ENCODE results near the gene YPEL5.

Gene YPEL5

GRCh38 chr2:30172627-30173026 is 25.8 kb downstream of the YPEL5 start:
- no peak for DNase-seq

DNA sequence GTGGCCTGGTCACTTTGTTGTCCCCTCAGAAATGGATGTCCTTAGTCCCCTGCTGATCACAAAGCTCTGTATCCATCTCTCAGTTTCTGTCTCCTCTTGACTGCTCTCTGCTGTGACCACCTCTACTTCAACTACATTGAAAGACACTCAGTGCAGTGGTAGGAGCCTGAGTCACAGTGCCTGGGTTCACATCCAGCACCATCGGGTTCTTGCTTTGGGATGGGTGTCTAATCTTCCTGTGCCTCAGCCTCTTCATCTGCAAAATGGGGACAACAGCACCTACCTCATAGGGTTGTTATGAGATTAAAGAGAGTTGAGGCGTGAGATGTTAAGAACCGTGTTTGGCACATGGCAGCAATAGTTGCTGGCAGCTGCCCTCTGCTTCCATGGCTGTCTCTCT is 30.6 kb downstream of the YPEL5 start:
- DNase-seq: no peak

- no peak for DNase-seq
Measured at GRCh38 chr2:30177956-30178355, 31.1 kb downstream of the YPEL5 start.

- DNase-seq: no peak
Measured at GRCh38 chr2:30178618-30179434, 32.0 kb downstream of the YPEL5 start.

GRCh38 chr2:30179536-30179935 is 32.7 kb downstream of the YPEL5 start:
- no peak for DNase-seq

DNA sequence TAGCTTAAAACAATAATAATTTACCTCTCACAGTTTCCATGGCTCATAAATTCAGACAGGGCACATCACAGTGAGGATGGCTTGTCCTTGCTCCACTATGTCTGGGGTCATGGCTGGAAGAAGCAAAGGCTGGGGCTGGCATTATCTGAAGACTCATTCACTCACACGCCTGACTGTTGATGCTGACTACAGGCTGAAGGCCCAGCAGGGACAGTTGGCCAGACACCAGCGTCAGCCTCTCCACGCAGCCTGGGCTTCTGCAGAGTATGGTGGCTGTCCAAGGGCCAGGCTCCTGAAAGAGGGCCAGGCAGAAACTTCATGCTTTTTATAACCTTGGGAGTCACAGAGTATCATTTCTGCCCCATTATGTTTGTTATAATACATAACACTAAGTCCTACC is 33.4 kb downstream of the YPEL5 start:
- DNase-seq: no peak

DNA sequence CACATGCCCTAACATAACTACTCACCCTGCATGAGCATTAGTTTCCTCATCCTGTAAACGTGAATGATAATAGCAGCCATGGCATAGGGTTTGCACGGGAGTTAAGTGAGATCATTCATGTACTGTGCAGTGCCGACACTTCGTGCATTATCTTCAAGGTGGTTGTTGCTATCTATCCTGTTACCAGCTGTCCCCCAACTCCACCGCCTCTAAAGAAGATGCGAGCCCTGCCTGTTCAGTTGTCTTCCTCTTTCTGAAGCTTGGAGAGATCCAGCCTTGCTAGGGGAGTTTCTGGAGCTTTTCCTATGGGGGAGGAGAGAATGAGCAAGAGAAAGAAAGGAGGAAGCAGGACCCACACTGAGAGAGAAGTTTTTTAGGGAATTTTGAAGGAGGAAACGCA is 34.4 kb downstream of the YPEL5 start:
- no peak for DNase-seq

GRCh38 chr2:30184035-30184434 is 37.2 kb downstream of the YPEL5 start:
- no peak for DNase-seq

DNA sequence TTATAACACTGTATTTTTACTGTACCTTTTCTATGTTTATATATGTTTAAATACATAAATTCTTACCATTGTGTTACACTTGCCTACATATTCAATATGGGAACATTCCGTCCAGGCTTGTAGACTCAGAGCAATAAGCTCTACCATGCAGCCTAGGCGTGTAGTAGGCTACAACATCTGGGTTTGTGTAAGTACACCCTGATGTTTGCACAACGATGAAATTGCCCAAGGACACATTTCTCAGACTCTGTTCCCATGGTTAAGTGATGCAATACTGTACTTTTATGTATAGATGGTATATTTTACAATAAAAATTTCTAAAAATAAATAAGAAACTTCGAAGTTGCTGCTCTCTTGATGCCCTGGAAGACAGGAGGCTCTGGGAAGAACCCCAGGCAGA is 38.4 kb downstream of the YPEL5 start:
- no peak for DNase-seq

DNA sequence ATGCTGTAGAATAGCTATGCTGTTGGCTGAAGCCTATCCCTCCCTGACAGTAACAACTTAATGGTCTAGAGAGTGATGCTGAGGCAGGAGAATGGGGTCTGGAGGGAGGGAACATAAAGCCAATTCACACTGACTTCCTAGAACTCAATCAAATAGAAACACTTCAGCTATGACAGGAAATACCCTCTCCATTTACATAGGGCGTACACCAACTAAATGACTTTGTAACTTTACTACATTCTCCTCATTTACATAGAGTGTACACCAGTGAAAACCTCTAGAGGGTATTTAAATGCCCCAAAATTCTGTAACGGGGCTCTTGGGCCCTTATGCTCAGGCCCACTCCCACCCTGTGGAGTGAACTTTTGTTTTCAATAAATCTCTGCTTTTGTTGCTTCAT is 41.5 kb downstream of the YPEL5 start:
- no peak for DNase-seq

DNA sequence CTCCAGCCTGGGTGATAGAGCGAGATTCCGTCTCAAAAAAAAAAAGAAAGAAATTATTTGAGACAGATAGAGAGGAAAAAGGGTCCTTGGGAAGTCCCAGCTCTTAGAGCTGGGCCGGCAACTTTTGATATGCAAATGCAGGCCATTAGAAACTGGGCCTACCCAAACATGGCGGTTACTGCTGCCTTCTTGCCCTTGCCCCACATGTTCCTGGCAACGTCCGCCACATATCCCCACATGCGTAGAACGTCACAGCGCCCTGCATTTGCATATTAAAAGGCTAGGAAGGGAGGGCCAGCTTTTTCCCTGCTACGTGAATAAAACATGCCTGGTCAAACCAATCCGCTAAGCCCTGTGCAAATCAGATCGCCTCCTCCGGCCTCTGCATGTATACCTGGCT is 43.8 kb downstream of the YPEL5 start:
- DNase-seq: no peak

DNA sequence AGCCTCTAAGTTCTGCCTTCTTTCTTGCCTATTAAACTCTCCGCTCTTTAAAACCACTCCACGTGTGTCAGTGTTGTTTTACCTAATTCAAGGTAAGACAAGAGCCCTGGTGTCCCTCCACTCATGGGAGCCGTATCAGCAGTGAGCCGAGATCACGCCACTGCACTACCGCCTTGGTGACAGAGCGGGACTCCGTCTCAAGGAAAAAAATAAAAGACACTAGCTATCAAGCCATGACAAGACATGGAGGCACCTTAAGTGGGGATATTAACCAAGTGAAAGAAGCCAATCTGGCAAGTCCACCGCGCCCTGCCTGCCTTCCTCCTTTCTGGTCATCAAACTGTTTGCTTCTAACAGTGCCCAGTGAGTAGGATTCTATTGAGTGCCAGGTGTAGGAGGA is 44.3 kb downstream of the YPEL5 start:
- no peak for DNase-seq

DNA sequence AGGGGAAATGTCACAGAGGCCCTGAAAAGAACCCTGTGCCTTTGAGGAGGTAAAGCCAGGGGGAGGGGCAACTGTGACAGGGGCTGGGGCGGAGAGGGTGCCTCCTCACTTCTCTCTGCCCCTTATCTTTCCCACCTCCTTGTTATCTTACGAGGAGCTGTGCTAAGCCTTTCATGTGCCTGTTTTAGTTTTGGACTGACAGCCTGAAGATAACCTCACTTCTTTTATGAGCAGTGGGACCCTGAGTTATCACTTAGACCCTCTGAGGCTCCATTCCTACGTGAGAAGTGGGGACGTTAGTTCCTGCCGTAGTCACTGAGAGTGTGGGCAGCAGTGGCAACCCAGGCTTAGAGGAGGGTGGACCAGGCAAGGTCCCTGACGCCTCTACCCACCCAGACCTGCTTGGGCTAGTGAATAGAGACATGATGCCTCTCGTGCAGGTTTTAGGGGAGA is 45.0 kb downstream of the YPEL5 start:
- DNase-seq: no peak

- DNase-seq: no peak
Measured at GRCh38 chr2:30192314-30192713, 45.5 kb downstream of the YPEL5 start.

GRCh38 chr2:30193104-30193681 is 46.4 kb downstream of the YPEL5 start:
- no peak for DNase-seq

DNA sequence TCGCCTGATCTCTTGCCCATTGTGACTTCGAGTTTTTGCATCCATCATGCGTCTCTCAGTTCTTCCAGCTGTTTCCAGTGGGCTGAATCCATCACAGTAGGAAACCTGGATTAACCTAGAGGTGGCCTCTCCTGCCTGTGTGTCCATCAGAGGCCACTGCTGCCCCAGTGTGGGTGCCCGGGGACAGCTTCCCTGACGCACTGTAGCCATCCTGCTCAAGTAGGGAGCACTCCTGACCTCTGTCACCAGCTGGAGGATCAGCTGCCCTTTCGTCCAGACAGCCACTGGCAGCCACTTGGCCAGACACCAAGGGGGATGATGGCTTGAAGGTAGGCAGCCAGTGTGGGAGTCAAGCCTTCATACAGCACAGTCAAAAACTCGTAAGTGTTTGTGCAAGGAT is 47.6 kb downstream of the YPEL5 start:
- no peak for DNase-seq

DNA sequence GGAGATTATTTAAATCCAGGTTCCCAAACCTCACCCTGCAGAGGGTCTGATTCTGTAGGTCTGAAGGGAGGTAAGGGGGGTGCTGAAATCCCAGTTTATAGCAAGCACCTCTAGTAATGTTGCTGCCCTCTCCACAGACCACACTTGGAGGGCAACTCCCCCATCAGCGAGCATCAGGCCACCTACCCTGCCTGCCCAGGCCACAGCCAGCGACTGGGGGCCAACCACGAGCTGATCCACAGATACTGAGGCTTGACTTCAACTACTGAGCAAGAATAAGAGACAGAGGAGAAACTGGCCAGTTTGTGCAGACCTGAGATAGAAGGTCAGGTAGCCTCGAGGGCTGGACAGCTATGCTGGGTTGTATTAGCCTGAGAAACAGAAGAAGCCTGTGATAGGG is 48.2 kb downstream of the YPEL5 start:
- no peak for DNase-seq

GRCh38 chr2:30197570-30198192 is 50.9 kb downstream of the YPEL5 start:
- DNase-seq: no peak

- DNase-seq: no peak
Measured at GRCh38 chr2:30201990-30202389, 55.2 kb downstream of the YPEL5 start.

- no peak for DNase-seq
Measured at GRCh38 chr2:30203156-30203555, 56.3 kb downstream of the YPEL5 start.

GRCh38 chr2:30204281-30204680 is 57.5 kb downstream of the YPEL5 start:
- DNase-seq: no peak

- no peak for DNase-seq
Measured at GRCh38 chr2:30205456-30205855, 58.6 kb downstream of the YPEL5 start.

DNA sequence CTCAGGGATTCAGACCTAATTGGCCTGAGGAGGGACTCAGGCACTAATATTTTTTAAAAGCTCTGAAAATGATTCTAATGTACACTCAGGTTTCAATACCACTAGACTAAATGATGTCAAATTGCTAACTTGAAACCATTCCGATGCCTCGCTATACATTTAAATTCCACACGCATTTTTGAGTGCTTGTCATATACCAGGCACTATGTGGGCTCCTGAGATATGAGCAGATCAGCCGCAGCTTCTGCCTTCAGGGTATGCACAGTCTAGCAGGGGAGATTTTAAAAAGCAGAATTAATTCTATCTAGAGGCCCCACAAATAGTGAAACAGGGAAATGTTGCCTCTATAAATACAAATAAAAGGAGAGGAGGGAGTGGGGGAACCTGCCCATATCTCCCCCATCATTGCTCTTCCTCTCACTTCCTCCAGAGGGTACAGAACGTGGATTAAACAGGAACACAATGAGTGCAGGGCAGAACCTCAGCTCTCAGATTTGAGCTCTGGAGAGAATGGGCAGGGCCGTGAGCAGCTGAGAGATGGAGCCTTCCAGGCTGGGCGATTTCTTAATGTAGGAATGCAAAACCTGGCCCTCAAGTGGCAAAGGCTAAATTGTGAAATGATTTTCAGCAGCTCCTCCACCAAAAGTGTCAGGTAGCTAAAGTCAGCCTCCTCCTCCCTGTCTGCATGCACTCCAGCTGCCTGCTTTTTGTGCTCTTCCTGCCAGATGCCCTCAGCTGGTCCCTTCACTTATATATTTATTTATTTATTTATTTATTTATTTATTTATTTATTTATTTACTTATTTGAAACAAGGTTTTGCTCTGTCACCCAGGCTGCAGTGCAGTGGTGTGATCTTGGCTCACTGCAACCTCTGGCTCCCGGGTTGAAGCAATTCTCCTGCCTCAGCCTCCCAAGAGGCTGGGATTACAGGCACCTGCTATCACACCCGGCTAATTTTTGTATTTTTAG is 59.9 kb downstream of the YPEL5 start:
- DNase-seq: no peak
